ENCODE measurements around the gene KCNAB1. TPM values are rescaled to one million over a fixed set of nuclear protein-coding genes. Genes with fewer than 3 reads are reported as not detected.

KCNAB1 gene
- total and polyA plus RNA-seq, 2 of the 8 experiments (the other 6 are each of a cell fraction or from before 2014, with no cell fraction given) = 0.51 to 2.3 TPM

DNA sequence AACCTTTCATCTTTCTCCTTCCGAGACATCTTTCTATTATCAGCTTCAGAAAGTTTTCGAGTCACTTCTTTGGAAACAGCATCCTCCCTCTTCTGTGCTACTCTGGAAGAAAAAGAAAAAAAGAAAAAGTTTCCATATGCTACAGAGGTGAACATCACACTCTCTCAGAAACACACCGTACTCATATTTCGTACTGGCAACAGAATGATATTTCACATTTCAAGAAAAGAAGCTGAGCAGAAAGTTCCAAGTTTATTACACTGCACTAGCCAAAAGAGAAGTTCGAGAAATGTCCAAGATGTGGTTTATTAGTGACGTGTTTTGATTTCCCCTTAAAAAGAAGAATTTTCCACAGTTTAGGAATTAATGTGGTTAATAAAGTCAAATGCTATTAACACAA lies 428.5 kb downstream of the KCNAB1 start:
- peaks cover 0 to 8% of the 10 kb centered on the region in 2 experiments for H4K20me1 ChIP-seq (replicated peaks in 1 of 2; ENCODE audit: control insufficient read depth in 1 of 2, insufficient read depth in 2 of 2, low read length in 2 of 2)
- H3K9ac ChIP-seq (replicated peaks in 1 of 4; ENCODE audit: extremely low read depth in 1 of 4, low read depth in 3 of 4, low read length in 3 of 4) = no peak overlapping the region
- no peak for DNase-seq (ENCODE audit: low read depth in 1 of 2, low spot score in 2 of 2)
- no peak overlapping the region for H3K14ac ChIP-seq (ENCODE audit: insufficient read length)
- POLR2A ChIA-PET (ENCODE audit: partially characterized antibody) = interaction anchor here (1.2 kb wide), 1 partner anchor 17 kb away, joined by 3 read pairs; no protein-coding TSS in a partner anchor
- H2AFZ ChIP-seq (ENCODE audit: low read length) = no peak overlapping the region
- H4K8ac ChIP-seq (ENCODE audit: extremely low read depth, insufficient read depth, low read length) = no peak overlapping the region
- no peak overlapping the region for H3K23ac ChIP-seq (ENCODE audit: insufficient read length)
- H4K5ac ChIP-seq (ENCODE audit: insufficient read length, low read depth, low read length) = no peak overlapping the region
- H3K27me3 ChIP-seq (replicated peaks in 1 of 4; ENCODE audit: control insufficient read depth in 3 of 4, extremely low read depth in 1 of 4, insufficient read depth in 3 of 4, low read length in 3 of 4) = no peaks in the 10 kb centered on the region
- H3K4ac ChIP-seq (replicated peaks; ENCODE audit: insufficient read length, low read depth, low read length) = no peak overlapping the region
- no peak for FAIRE-seq
- no peak overlapping the region for H3K4me3 ChIP-seq (ENCODE audit: extremely low read depth in 1 of 4, insufficient read depth in 2 of 4, low read depth in 3 of 4, low read length in 4 of 4)
- peaks cover 19 to 90% of the 10 kb centered on the region in 2 experiments; a peak in 3 of 4 replicates for H3K79me2 ChIP-seq (ENCODE audit: control insufficient read depth in 1 of 2, insufficient read depth in 2 of 2, low read length in 2 of 2)
- TF ChIP-seq RNF2 (IDR thresholded peaks at IDR 0.05; ENCODE audit: borderline replicate concordance, low read depth, low read length, missing control alignments, poor library complexity, severe bottlenecking) (no peak), CBX5 (IDR thresholded peaks at IDR 0.05; ENCODE audit: low read depth, low read length) (no peak)
- 80% methylated on average over 6 of the region's 6 CpGs; no CpG with 5 or more reads in 1 of the 2 experiments for WGBS, 2 experiments (ENCODE audit: extremely low coverage in 1 of 2, insufficient coverage in 1 of 2, insufficient read length in 1 of 2, insufficient replicate concordance in 2 of 2, low coverage in 1 of 2, low lambda C conversion rate in 2 of 2, missing lambda C conversion rate in 1 of 2)
- H3K4me1 ChIP-seq (replicated peaks in 1 of 4; ENCODE audit: control insufficient read depth in 3 of 4, insufficient read depth in 4 of 4, low read length in 3 of 4) = peaks cover 0 to 2% (median 0%) of the 10 kb centered on the region in 4 experiments; a peak in 2 of 7 replicates
- H3K56ac ChIP-seq (replicated peaks; ENCODE audit: insufficient read length, low read depth, low read length) = no peak overlapping the region
- H3K18ac ChIP-seq (ENCODE audit: extremely low read depth, low read length) = no peak overlapping the region
- no peak overlapping the region for H2BK5ac ChIP-seq (ENCODE audit: low read depth, low read length)
- H3K79me1 ChIP-seq (ENCODE audit: low read depth, low read length) = no peaks in the 10 kb centered on the region; the same call in 1 of the 2 replicates
- CTCF ChIA-PET (ENCODE audit: partially characterized antibody) = interaction anchor here (0.6 to 1.9 kb wide), 5 partner anchors 8 to 534 kb away, joined by 3 to 7 read pairs (median 3); no protein-coding TSS in a partner anchor
- no peak overlapping the region for H2BK20ac ChIP-seq (ENCODE audit: low read length)
- no peak overlapping the region for H2BK12ac ChIP-seq (ENCODE audit: low read depth, low read length)
- H3K4me2 ChIP-seq (ENCODE audit: insufficient read depth in 1 of 2, low read depth in 2 of 2, low read length in 2 of 2) = no peak overlapping the region
- H2AK5ac ChIP-seq (ENCODE audit: low read depth, low read length) = no peak overlapping the region
- H2BK120ac ChIP-seq (replicated peaks; ENCODE audit: low read depth, low read length) = no peak overlapping the region
- H4K91ac ChIP-seq (replicated peaks; ENCODE audit: insufficient read length, low read length) = no peak overlapping the region
- H3K9me3 ChIP-seq (ENCODE audit: insufficient read depth in 2 of 2, low read depth in 1 of 2, low read length in 1 of 2) = no peaks in the 10 kb centered on the region
- H3K23me2 ChIP-seq (ENCODE audit: low read depth, low read length) = peaks cover 1% of the 10 kb centered on the region
- peaks cover 23 to 88% (median 42%) of the 10 kb centered on the region in 4 experiments for H3K36me3 ChIP-seq (ENCODE audit: control insufficient read depth in 2 of 4, insufficient read depth in 4 of 4, low read length in 3 of 4)
- no peak overlapping the region for H2BK15ac ChIP-seq (ENCODE audit: low read length)
- H3K27ac ChIP-seq (ENCODE audit: low read depth, low read length) = no peak overlapping the region

All from H1 (cell line).